DND-41 (cell line): Measurements from ENCODE around the gene TSG101.

ENCODE experiments used
- ATAC-seq: fragments of 200-7000 bp; cut with Tn5 transposase; 3 replicates; pipeline ENCODE4 v1.9.1; 2021; ENCODE audit warnings: low read depth; ENCODE audit not compliant: insufficient read depth
- DNase-seq: peaks from one replicate; pipeline ENCODE4 v3.0.0-alpha.2; 2020
- H2AFZ ChIP-seq: 2 replicates; pipeline ENCODE4 v1.6.0; 2012; ENCODE audit warnings: low read depth, low read length
- H3K27ac ChIP-seq: 2 replicates; pipeline ENCODE4 v1.5.1; 2012; ENCODE audit warnings: low read length, inconsistent platforms
- H3K27me3 ChIP-seq: fragments of 200-600 bp; sonication (generic); 2 replicates; pipeline ENCODE4 v1.6.0; 2012; ENCODE audit warnings: low read length, mild to moderate bottlenecking, inconsistent platforms; ENCODE audit not compliant: insufficient read depth, poor library complexity
- H3K36me3 ChIP-seq: 2 replicates; pipeline ENCODE4 v1.5.1; 2012; ENCODE audit warnings: low read length, inconsistent platforms; ENCODE audit not compliant: insufficient read depth
- H3K4me1 ChIP-seq: 2 replicates; pipeline ENCODE4 v1.5.1; 2012; ENCODE audit warnings: mild to moderate bottlenecking, low read length; ENCODE audit not compliant: insufficient read depth
- H3K4me2 ChIP-seq: 2 replicates; pipeline ENCODE4 v1.6.0; 2012; ENCODE audit warnings: mild to moderate bottlenecking, moderate library complexity, low read length, inconsistent platforms; ENCODE audit not compliant: insufficient read depth
- H3K4me3 ChIP-seq, 2 experiments: fragments of 200-600 bp in 1 of 2; shearing (Covaris generic) in 1 of 2; 2 replicates each; pipeline ENCODE4 v1.5.1; 2012 to 2016; ENCODE audit warnings: inconsistent platforms in 2 of 2, low read length in 2 of 2, mild to moderate bottlenecking in 2 of 2, low read depth in 1 of 2, moderate library complexity in 1 of 2
- H3K79me2 ChIP-seq: 2 replicates; pipeline ENCODE4 v1.6.0; 2012; ENCODE audit warnings: low read length, inconsistent platforms; ENCODE audit not compliant: insufficient read depth
- H3K9ac ChIP-seq: 2 replicates; pipeline ENCODE4 v1.6.0; 2012; ENCODE audit warnings: low read depth, mild to moderate bottlenecking, inconsistent platforms, low read length, moderate library complexity
- H3K9me3 ChIP-seq: 2 replicates; pipeline ENCODE4 v1.5.1; 2012; ENCODE audit warnings: low read length, moderate library complexity, mild to moderate bottlenecking, inconsistent platforms; ENCODE audit not compliant: insufficient read depth, severe bottlenecking
- H4K20me1 ChIP-seq: 2 replicates; pipeline ENCODE4 v1.6.0; 2012; ENCODE audit warnings: low read length; ENCODE audit not compliant: insufficient read depth
- EZH2 ChIP-seq: IDR thresholded peaks from 3 replicates; pipeline ENCODE4 v1.6.1; 2012; ENCODE audit warnings: borderline replicate concordance, low read depth, mild to moderate bottlenecking, moderate library complexity, low read length, inconsistent platforms; ENCODE audit not compliant: severe bottlenecking
- TF ChIP-seq, protein P1 (sequence below): IDR thresholded peaks from 2 replicates; pipeline ENCODE4 v1.5.1; 2012; ENCODE audit warnings: borderline replicate concordance, low read length, moderate library complexity, mild to moderate bottlenecking; ENCODE audit not compliant: poor library complexity, severe bottlenecking; ENCODE audit errors: extremely low read depth

Gene TSG101

DNA sequence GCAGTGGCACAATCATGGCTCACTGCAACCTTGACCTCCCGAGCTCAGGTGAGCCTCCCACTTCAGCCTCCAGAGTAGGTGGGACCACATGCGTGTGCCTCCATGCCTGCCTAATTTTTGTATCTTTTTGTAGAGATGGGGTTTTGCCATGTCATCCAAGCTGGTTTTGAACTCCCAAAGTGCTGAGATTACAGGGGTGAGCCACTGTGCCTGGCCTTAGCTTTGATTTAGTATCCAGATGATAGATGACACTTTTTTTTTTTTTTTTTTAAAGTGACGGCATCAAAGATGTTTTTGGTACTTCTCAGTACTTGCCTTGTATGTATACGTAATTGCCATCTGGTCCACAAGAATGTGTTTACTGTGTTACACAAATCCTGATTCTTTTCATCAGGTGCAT lies 47.7 kb downstream of the TSG101 start:
- H3K4me3 ChIP-seq: no peak overlapping the region
- H3K36me3 ChIP-seq: peaks cover 84% of the 10 kb centered on the region
- no peak overlapping the region for H2AFZ ChIP-seq
- no peaks in the 10 kb centered on the region for H3K79me2 ChIP-seq
- no peak for ATAC-seq
- no peaks in the 10 kb centered on the region for H3K4me1 ChIP-seq
- no peak for DNase-seq
- no peak overlapping the region for H3K4me2 ChIP-seq
- H3K27ac ChIP-seq: no peak overlapping the region
- TF ChIP-seq EZH2: no peak
- TF ChIP-seq, protein P1, sequence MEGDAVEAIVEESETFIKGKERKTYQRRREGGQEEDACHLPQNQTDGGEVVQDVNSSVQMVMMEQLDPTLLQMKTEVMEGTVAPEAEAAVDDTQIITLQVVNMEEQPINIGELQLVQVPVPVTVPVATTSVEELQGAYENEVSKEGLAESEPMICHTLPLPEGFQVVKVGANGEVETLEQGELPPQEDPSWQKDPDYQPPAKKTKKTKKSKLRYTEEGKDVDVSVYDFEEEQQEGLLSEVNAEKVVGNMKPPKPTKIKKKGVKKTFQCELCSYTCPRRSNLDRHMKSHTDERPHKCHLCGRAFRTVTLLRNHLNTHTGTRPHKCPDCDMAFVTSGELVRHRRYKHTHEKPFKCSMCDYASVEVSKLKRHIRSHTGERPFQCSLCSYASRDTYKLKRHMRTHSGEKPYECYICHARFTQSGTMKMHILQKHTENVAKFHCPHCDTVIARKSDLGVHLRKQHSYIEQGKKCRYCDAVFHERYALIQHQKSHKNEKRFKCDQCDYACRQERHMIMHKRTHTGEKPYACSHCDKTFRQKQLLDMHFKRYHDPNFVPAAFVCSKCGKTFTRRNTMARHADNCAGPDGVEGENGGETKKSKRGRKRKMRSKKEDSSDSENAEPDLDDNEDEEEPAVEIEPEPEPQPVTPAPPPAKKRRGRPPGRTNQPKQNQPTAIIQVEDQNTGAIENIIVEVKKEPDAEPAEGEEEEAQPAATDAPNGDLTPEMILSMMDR: no peak
- H3K9ac ChIP-seq: no peak overlapping the region
- H4K20me1 ChIP-seq: no peaks in the 10 kb centered on the region
- no peaks in the 10 kb centered on the region for H3K27me3 ChIP-seq
- no peaks in the 10 kb centered on the region for H3K9me3 ChIP-seq

DNA sequence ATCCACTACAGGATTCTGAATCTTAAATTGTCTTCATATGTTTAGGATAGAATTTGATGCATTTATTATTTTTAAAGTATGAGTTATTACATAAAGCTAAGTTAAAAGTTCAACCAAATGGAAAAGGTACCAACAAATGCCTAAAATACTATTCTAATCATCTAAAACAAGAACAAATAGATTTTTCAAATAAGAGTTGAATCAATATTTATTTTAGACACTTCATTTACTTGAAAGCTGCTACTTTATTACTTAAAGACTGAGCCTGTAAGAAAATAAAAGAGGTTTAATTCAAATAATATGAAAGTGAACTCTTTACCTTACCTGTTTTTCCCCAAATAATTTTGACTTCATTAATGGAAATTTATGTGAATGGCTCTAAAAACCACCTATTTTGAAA lies 54.2 kb downstream of the TSG101 start:
- no peak overlapping the region for H2AFZ ChIP-seq
- ATAC-seq (no peak), DNase-seq (no peak)
- no peaks in the 10 kb centered on the region for H3K79me2 ChIP-seq
- H3K9me3 ChIP-seq: no peaks in the 10 kb centered on the region
- no peak for TF ChIP-seq EZH2
- TF ChIP-seq, protein P1: no peak
- no peaks in the 10 kb centered on the region for H4K20me1 ChIP-seq
- H3K27me3 ChIP-seq: no peaks in the 10 kb centered on the region
- no peak overlapping the region for H3K9ac ChIP-seq
- no peak overlapping the region for H3K4me2 ChIP-seq
- H3K4me1 ChIP-seq: no peaks in the 10 kb centered on the region
- no peak overlapping the region for H3K27ac ChIP-seq
- no peak overlapping the region for H3K4me3 ChIP-seq
- H3K36me3 ChIP-seq: peaks cover 20% of the 10 kb centered on the region

DNA sequence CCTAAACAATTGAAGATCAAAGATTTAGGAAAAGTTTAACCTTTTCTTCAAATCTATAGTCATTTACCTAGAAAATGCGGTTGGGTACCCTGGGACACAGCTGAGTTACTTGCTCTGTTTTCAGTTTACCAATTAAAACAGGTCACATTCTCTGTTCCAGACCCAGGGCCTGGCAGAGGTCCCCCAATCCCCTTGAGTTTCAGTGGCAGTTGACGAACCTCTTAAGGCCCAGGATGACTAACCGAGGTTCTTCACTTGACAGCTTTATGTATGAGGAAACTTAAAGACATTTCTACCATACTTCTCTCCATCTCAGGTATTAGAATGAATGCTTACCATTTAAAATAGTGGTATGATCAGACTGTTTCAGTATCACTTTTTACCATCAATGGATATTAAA lies 54.7 kb downstream of the TSG101 start:
- Histone ChIP-seq H3K27ac (no peak overlapping the region), H2AFZ (no peak overlapping the region), H3K27me3 (no peaks in the 10 kb centered on the region), H3K9me3 (no peaks in the 10 kb centered on the region), H3K79me2 (no peaks in the 10 kb centered on the region), H3K9ac (no peak overlapping the region), H3K4me2 (no peak overlapping the region), H3K4me1 (no peaks in the 10 kb centered on the region), H3K36me3 (peaks cover 14% of the 10 kb centered on the region), H4K20me1 (no peaks in the 10 kb centered on the region), H3K4me3 (no peak overlapping the region)
- ATAC-seq (no peak), DNase-seq (no peak)
- TF ChIP-seq, protein P1: no peak
- no peak for TF ChIP-seq EZH2

DNA sequence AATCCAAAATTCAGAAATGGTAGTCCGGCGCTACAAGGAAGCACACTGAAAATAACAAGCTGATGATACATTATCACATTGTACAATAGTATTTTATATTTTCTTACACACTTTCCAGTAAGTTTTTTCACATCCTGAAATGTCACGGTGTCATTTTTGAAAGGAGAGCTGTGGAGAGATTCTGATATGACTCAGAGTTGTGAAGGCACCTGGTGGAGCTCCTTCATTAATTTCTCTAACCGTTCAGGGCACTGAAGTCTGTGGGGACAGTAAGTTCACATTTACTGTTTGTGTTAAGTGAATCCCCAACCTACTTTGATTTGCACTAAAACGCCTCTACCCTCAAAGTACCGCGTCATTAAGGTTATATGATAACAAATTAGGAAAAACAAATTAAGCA lies 57.8 kb downstream of the TSG101 start:
- no peak overlapping the region for H3K27ac ChIP-seq
- no peaks in the 10 kb centered on the region for H3K36me3 ChIP-seq
- H3K79me2 ChIP-seq: no peaks in the 10 kb centered on the region
- H3K4me1 ChIP-seq: no peaks in the 10 kb centered on the region
- H4K20me1 ChIP-seq: no peaks in the 10 kb centered on the region
- DNase-seq (no peak), ATAC-seq (no peak)
- H3K27me3 ChIP-seq: no peaks in the 10 kb centered on the region
- no peak overlapping the region for H3K9ac ChIP-seq
- H2AFZ ChIP-seq: no peak overlapping the region
- H3K4me2 ChIP-seq: no peak overlapping the region
- no peaks in the 10 kb centered on the region for H3K9me3 ChIP-seq
- H3K4me3 ChIP-seq: no peak overlapping the region
- TF ChIP-seq EZH2: no peak
- TF ChIP-seq, protein P1: no peak
